Measurements from ENCODE around the gene INPP4A. TPM values are rescaled to one million over a fixed set of nuclear protein-coding genes. Genes with fewer than 3 reads are reported as not detected.
A peak's percentile ranks its signal among the peaks of the same experiment; 100 is the strongest.

INPP4A gene
- total and polyA plus RNA-seq, 2 of the 13 experiments (the other 11 are each of a cell fraction or from before 2014, with no cell fraction given), result 10.1 to 10.9 TPM

DNA sequence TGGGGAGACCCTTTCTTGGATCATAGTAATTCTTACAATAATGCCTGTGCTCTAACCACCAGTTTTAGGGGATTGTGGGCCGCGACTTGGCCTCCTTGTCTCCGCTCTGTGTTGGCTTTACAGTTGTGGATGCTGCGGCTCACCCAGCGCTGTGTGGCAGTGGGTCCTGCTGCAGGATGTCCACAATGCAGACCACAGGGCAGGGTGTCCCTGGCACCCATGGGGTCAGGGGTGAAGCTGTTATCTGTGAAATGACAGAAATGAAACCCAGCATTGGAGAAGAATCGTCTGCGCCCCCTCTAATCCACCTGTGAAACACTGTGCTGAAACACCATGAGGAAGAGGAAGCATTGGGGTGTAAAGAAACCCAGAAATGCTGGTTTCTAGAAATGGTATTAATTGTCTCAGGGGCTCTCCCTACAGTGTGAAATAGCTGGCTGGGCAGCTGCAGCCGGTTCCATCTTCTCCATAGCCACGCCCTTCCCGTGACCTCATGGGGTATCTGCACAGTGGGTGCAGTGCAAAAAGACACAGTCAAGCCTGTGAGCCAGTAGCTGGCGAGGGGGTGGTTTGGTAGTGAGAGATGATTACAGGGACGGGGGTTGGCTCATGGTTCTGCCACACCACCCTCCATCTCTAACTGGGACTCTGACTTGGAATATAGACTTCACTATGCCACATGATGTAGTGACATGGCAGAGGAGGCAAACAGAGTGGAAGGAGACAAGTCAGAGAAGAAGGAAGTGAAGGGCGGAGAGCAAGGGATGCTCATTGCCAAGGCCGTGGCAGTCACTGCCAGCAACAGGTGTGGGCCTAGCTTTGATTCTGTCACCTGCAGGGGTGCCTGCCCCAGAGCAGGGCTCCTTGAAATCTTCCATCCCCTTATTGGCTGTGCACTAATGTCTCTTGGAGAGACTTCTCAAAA, 16.2 kb downstream of the INPP4A start:
- CTCF ChIA-PET (ENCODE audit: low intra/inter-chr PET ratio, low total read pairs), result no interaction called here
- WGBS (ENCODE audit: low lambda C conversion rate), result 96% methylated on average over 14 of the region's 14 CpGs
- TF ChIP-seq SNAI1 (CRISPR knock-in tag; IDR thresholded peaks at IDR 0.05; ENCODE audit: borderline replicate concordance) (no peak), ZNF75D (CRISPR knock-in tag; IDR thresholded peaks at IDR 0.05; ENCODE audit: borderline replicate concordance) (0 out of 2 replicates have a peak, but pooled peaks have one; percentile 13), SALL1 (CRISPR knock-in tag; IDR thresholded peaks at IDR 0.05) (no peak), POLR2AphosphoS5 (IDR thresholded peaks at IDR 0.05; ENCODE audit: low read depth, low read length) (no peak), CENPX (CRISPR knock-in tag; IDR thresholded peaks at IDR 0.05) (no peak)
- TF ChIP-seq, protein P1, sequence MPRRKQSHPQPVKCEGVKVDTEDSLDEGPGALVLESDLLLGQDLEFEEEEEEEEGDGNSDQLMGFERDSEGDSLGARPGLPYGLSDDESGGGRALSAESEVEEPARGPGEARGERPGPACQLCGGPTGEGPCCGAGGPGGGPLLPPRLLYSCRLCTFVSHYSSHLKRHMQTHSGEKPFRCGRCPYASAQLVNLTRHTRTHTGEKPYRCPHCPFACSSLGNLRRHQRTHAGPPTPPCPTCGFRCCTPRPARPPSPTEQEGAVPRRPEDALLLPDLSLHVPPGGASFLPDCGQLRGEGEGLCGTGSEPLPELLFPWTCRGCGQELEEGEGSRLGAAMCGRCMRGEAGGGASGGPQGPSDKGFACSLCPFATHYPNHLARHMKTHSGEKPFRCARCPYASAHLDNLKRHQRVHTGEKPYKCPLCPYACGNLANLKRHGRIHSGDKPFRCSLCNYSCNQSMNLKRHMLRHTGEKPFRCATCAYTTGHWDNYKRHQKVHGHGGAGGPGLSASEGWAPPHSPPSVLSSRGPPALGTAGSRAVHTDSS (CRISPR knock-in tag; conservative IDR thresholded peaks at IDR 0.05), result no peak
- TF ChIP-seq, protein P2, sequence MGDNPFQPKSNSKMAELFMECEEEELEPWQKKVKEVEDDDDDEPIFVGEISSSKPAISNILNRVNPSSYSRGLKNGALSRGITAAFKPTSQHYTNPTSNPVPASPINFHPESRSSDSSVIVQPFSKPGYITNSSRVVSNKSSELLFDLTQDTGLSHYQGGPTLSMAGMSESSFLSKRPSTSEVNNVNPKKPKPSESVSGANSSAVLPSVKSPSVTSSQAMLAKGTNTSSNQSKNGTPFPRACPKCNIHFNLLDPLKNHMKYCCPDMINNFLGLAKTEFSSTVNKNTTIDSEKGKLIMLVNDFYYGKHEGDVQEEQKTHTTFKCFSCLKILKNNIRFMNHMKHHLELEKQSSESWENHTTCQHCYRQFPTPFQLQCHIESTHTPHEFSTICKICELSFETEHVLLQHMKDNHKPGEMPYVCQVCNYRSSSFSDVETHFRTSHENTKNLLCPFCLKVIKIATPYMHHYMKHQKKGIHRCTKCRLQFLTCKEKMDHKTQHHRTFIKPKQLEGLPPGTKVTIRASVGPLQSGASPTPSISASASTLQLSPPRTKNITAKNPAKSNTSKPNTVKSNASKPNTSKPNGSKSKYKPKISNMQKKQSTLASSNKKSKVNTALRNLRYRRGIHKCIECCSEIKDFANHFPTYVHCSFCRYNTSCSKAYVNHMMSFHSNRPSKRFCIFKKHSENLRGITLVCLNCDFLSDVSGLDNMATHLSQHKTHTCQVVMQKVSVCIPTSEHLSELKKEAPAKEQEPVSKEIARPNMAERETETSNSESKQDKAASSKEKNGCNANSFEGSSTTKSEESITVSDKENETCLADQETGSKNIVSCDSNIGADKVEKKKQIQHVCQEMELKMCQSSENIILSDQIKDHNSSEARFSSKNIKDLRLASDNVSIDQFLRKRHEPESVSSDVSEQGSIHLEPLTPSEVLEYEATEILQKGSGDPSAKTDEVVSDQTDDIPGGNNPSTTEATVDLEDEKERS (CRISPR knock-in tag; IDR thresholded peaks at IDR 0.05), result no peak
- intact Hi-C loops (cut with micrococcal nuclease; ENCODE audit: unreplicated experiment), result no loop called here
- Histone ChIP-seq H3K79me2 (ENCODE audit: insufficient read depth, low read length) (peaks cover 13% of the 10 kb centered on the region), H3K9ac (ENCODE audit: insufficient read depth, low read depth, low read length) (no peak overlapping the region), H3K27ac (ENCODE audit: extremely low read length, insufficient read depth, low read length) (no peak overlapping the region), H2AFZ (ENCODE audit: low read length) (no peak overlapping the region), H3K4me2 (ENCODE audit: low read depth, low read length) (no peak overlapping the region), H3K4me1 (ENCODE audit: insufficient read depth, low read length) (0 out of 2 replicates have a peak, but pooled peaks cover 3% of the 10 kb centered on the region), H3K4me3 (replicated peaks in 1 of 3; ENCODE audit: insufficient read depth in 1 of 3, low read depth in 2 of 3, low read length in 3 of 3) (no peak overlapping the region), H3K27me3 (ENCODE audit: control insufficient read depth in 1 of 2, insufficient read depth in 2 of 2, low read length in 2 of 2) (no peaks in the 10 kb centered on the region), H3K9me3 (ENCODE audit: low read length) (no peaks in the 10 kb centered on the region), H4K20me1 (ENCODE audit: insufficient read depth, low read length) (no peaks in the 10 kb centered on the region; the same call in 1 of the 2 replicates), H3K36me3 (replicated peaks in 1 of 2; ENCODE audit: control insufficient read depth in 1 of 2, insufficient read depth in 2 of 2, low read length in 2 of 2) (peaks cover 0 to 3% of the 10 kb centered on the region in 2 experiments; a peak in 4 of 5 replicates)
- ATAC-seq, result no peak
- no TSS peak for BruUV-seq (replicated peaks)
- in situ Hi-C loops (cut with HindIII; ENCODE audit: extremely low pct_ligation_motif_present, low pct_unique_long_range_greater_than_20kb), result no loop called here
- no peak for DNase-seq (ENCODE audit: low spot score)
- no peak for FAIRE-seq
- POLR2A ChIA-PET, result no interaction called here
